ENCODE measurements around the gene TMEM167A. TPM values are rescaled to one million over a fixed set of nuclear protein-coding genes. Genes with fewer than 3 reads are reported as not detected.

TMEM167A gene
- polyA plus RNA-seq, 4 donors: 100 to 144 (median 138) TPM

Other genes starting within 250 kb of the TMEM167A start
- 10 to 100 TPM; 12.2 to 15.2 (median 13.8) TPM for gene XRCC4, start 153 bp upstream of the TMEM167A start, polyA plus RNA-seq (ENCODE audit: insufficient read length in 4 of 4)

All from right renal pelvis (tissue), 4 donors.